ENCODE results near the gene CFAP68.

CFAP68 gene

GRCh38 chr11:111837366-111837891, 41.9 kb upstream of the CFAP68 start:
- Histone ChIP-seq H3K4me2 (ENCODE audit: low read length) (no peak overlapping the region), H3K4me3 (ENCODE audit: low read depth, low read length, poor library complexity, severe bottlenecking) (no peak overlapping the region), H3K9ac (ENCODE audit: low read length) (no peak overlapping the region), H3K9me2 (ENCODE audit: low read depth, low read length) (no peaks in the 10 kb centered on the region), H4K20me1 (ENCODE audit: insufficient read depth, low read length) (no peaks in the 10 kb centered on the region), H2AFZ (ENCODE audit: low read length) (no peak overlapping the region), H3K9me3 (ENCODE audit: low read length) (no peaks in the 10 kb centered on the region), H3K27ac (ENCODE audit: low read depth, low read length, poor library complexity, severe bottlenecking) (no peak overlapping the region), H3K79me2 (ENCODE audit: insufficient read depth, low read length) (no peaks in the 10 kb centered on the region), H3K27me3 (ENCODE audit: insufficient read depth, low read length) (no peaks in the 10 kb centered on the region), H3K4me1 (ENCODE audit: insufficient read depth, low read length, severe bottlenecking) (no peaks in the 10 kb centered on the region), H3F3A (ENCODE audit: insufficient read depth, low read length) (no peaks in the 10 kb centered on the region), H3K36me3 (ENCODE audit: insufficient read depth, low read length) (peaks cover 52% of the 10 kb centered on the region; the same call in 1 of the 2 replicates)
- TF ChIP-seq EZH2 (IDR thresholded peaks at IDR 0.05; ENCODE audit: borderline replicate concordance, low read length) (no peak), CTCF (IDR thresholded peaks at IDR 0.05; ENCODE audit: low read length) (no peak)

- H3K79me2 ChIP-seq (ENCODE audit: insufficient read depth, low read length) = no peaks in the 10 kb centered on the region
- H3K27me3 ChIP-seq (ENCODE audit: insufficient read depth, low read length) = no peaks in the 10 kb centered on the region
- no peak overlapping the region for H3K9ac ChIP-seq (ENCODE audit: low read length)
- TF ChIP-seq CTCF (IDR thresholded peaks at IDR 0.05; ENCODE audit: low read length) = no peak
- TF ChIP-seq EZH2 (IDR thresholded peaks at IDR 0.05; ENCODE audit: borderline replicate concordance, low read length) = no peak
- no peak overlapping the region for H3K4me2 ChIP-seq (ENCODE audit: low read length)
- peaks cover 52% of the 10 kb centered on the region; the same call in 1 of the 2 replicates for H3K36me3 ChIP-seq (ENCODE audit: insufficient read depth, low read length)
- no peaks in the 10 kb centered on the region for H3F3A ChIP-seq (ENCODE audit: insufficient read depth, low read length)
- no peak overlapping the region for H2AFZ ChIP-seq (ENCODE audit: low read length)
- H3K9me2 ChIP-seq (ENCODE audit: low read depth, low read length) = no peaks in the 10 kb centered on the region
- no peaks in the 10 kb centered on the region for H4K20me1 ChIP-seq (ENCODE audit: insufficient read depth, low read length)
- H3K27ac ChIP-seq (ENCODE audit: low read depth, low read length, poor library complexity, severe bottlenecking) = no peak overlapping the region
- no peak overlapping the region for H3K4me3 ChIP-seq (ENCODE audit: low read depth, low read length, poor library complexity, severe bottlenecking)
- H3K4me1 ChIP-seq (ENCODE audit: insufficient read depth, low read length, severe bottlenecking) = no peaks in the 10 kb centered on the region
- no peaks in the 10 kb centered on the region for H3K9me3 ChIP-seq (ENCODE audit: low read length)
Measured at GRCh38 chr11:111838054-111838453, 41.3 kb upstream of the CFAP68 start.

- H3K36me3 ChIP-seq (ENCODE audit: insufficient read depth, low read length) = peaks cover 47% of the 10 kb centered on the region; the same call in 1 of the 2 replicates
Measured at GRCh38 chr11:111840143-111840542, 39.2 kb upstream of the CFAP68 start.

More at GRCh38 chr11:111840143-111840542, 39.2 kb upstream of the CFAP68 start:
- no peaks in the 10 kb centered on the region for H3K4me1 ChIP-seq (ENCODE audit: insufficient read depth, low read length, severe bottlenecking)
- no peak overlapping the region for H3K27ac ChIP-seq (ENCODE audit: low read depth, low read length, poor library complexity, severe bottlenecking)
- H2AFZ ChIP-seq (ENCODE audit: low read length) = no peak overlapping the region
- H3F3A ChIP-seq (ENCODE audit: insufficient read depth, low read length) = no peaks in the 10 kb centered on the region
- no peaks in the 10 kb centered on the region for H3K27me3 ChIP-seq (ENCODE audit: insufficient read depth, low read length)
- no peaks in the 10 kb centered on the region for H3K9me2 ChIP-seq (ENCODE audit: low read depth, low read length)
- H3K9ac ChIP-seq (ENCODE audit: low read length) = no peak overlapping the region
- H3K79me2 ChIP-seq (ENCODE audit: insufficient read depth, low read length) = no peaks in the 10 kb centered on the region
- H3K4me2 ChIP-seq (ENCODE audit: low read length) = no peak overlapping the region
- no peak overlapping the region for H3K4me3 ChIP-seq (ENCODE audit: low read depth, low read length, poor library complexity, severe bottlenecking)
- H3K9me3 ChIP-seq (ENCODE audit: low read length) = no peaks in the 10 kb centered on the region
- no peaks in the 10 kb centered on the region for H4K20me1 ChIP-seq (ENCODE audit: insufficient read depth, low read length)
- TF ChIP-seq EZH2 (IDR thresholded peaks at IDR 0.05; ENCODE audit: borderline replicate concordance, low read length) (no peak), CTCF (IDR thresholded peaks at IDR 0.05; ENCODE audit: low read length) (no peak)

Data from OCI-LY1 (cell line).